ENCODE results near the gene AP1M1. TPM values are rescaled to one million over a fixed set of nuclear protein-coding genes. Genes with fewer than 3 reads are reported as not detected.

Gene AP1M1
- total RNA-seq, 4 donors from 2014 or later, result 52.0 to 83.0 (median 56.3) TPM

DNA sequence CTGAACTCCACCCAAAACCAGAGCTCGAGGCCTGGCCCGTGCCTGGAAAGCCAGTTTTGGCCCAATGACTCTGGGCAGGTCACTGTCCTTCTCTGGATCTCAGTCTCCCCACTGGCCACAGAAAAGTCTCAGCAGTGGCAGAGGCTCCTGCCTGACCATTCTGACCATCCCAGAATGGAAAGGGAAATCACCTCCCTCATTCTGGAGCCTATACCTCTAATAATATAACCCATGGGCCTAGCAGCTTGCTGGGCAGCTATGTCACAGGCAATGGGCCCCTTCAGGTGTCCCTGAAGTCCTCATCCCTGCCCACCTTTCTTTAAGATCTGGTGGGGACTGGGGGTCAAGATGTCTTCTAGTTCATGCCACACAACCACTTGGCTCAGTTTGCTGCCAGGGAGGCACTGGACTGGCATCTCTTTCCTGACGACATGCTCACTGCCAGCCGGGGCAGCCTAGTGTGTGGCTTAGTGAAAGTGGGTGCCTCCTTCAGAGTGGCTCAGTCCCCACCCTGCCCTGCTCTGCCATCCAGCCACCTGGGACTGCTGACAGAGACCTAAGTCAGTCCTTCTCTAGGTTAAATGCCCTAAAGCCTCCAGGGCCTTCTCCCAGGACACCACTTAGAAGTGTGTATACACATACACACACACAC is 62.6 kb downstream of the AP1M1 start:
- Histone ChIP-seq H3K27me3 (no peaks in the 10 kb centered on the region), H3K4me1 (peaks cover 14 to 24% of the 10 kb centered on the region in 2 donors), H3K9me3 (no peaks in the 10 kb centered on the region), H3K27ac (peak overlapping the region; percentile 25 to 95 (median 73)), H3K4me3 (replicated peaks in 1 of 3) (no peak overlapping the region), H3K36me3 (no peaks in the 10 kb centered on the region)
- TF ChIP-seq, protein P1, sequence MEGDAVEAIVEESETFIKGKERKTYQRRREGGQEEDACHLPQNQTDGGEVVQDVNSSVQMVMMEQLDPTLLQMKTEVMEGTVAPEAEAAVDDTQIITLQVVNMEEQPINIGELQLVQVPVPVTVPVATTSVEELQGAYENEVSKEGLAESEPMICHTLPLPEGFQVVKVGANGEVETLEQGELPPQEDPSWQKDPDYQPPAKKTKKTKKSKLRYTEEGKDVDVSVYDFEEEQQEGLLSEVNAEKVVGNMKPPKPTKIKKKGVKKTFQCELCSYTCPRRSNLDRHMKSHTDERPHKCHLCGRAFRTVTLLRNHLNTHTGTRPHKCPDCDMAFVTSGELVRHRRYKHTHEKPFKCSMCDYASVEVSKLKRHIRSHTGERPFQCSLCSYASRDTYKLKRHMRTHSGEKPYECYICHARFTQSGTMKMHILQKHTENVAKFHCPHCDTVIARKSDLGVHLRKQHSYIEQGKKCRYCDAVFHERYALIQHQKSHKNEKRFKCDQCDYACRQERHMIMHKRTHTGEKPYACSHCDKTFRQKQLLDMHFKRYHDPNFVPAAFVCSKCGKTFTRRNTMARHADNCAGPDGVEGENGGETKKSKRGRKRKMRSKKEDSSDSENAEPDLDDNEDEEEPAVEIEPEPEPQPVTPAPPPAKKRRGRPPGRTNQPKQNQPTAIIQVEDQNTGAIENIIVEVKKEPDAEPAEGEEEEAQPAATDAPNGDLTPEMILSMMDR (IDR thresholded peaks at IDR 0.05), result no peak
- no peak for TF ChIP-seq POLR2A (IDR thresholded peaks at IDR 0.05)
- no peak for DNase-seq
- intact Hi-C loops (cut with DNase I), result loop anchor here (10.0 kb wide), 1 partner anchor 55 kb away; no protein-coding TSS in a partner anchor
- WGBS, 2 donors, result 66 to 83% methylated on average over 2 to 4 of the region's 4 CpGs

DNA sequence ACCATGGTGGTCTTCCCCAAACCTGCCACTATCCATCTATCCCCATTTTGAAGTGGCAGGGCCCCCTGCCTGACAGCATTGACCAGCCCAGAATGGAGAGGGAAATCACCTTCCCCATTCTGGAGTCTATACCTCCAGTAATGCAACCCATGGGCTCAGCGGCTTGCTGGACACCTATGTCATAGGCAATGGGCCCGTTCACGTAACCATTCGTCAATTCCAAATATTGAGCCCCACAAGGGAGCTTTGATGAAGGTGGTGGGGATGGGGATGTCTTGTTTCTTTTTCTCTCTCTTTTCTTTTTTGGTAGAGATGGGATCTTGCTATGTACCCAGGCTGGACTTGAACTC is 63.1 kb downstream of the AP1M1 start:
- intact Hi-C loops (cut with DNase I), result loop anchor here (10.0 kb wide), 1 partner anchor 54 kb away; no protein-coding TSS in a partner anchor
- H3K27ac ChIP-seq, result peak overlapping the region in 1 of 3 donors; percentile 95
- no peak for DNase-seq
- H3K4me1 ChIP-seq, result peaks cover 14 to 24% of the 10 kb centered on the region in 2 donors
- no peak overlapping the region for H3K4me3 ChIP-seq (replicated peaks in 1 of 3)
- no peaks in the 10 kb centered on the region for H3K9me3 ChIP-seq
- TF ChIP-seq, protein P1 (IDR thresholded peaks at IDR 0.05), result no peak
- no peak for TF ChIP-seq POLR2A (IDR thresholded peaks at IDR 0.05)
- no peaks in the 10 kb centered on the region for H3K36me3 ChIP-seq
- WGBS, 2 donors, result 95 to 100% methylated on average over 4 of the region's 4 CpGs
- no peaks in the 10 kb centered on the region for H3K27me3 ChIP-seq

DNA sequence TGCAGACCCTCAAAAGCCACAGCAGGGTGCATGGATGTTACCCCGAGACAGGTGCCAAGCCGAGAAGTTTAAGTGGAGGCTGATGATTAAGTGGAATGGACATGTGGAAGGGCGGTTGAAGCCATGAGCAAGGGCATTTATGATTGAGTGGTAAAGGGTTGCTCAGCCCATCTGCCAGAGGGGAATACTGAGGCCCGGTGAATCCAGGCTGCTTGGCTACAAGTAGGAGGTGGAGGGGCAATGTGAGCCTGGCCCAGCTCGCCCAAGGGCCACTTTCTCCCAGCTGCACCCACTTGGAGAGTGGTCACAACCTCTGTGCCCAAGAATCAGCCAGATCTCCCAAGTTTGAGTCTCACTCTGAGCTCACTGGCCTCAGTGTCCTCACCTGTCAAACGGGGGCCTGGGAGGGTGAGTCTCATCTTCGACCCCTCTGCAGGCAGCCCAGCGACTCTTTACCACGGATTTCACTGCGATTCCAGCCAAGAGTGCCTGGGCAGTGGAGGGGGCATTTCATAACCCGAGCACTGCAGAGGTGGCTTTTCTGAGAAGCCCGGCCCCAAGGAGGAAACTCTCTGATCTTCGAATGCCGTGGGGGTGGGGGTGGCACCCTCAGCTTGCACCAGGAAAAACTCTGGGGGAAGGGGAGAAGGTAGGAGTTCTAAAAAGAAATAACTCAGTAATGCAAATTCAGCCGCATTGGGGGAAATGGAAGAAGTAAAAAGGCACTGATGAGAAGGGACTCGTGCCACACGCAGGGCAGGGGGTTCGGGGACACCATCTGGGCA is 64.1 kb downstream of the AP1M1 start:
- peaks cover 14 to 24% of the 10 kb centered on the region in 2 donors for H3K4me1 ChIP-seq
- H3K27ac ChIP-seq, result no peak overlapping the region
- no peak for DNase-seq
- no peaks in the 10 kb centered on the region for H3K9me3 ChIP-seq
- no peaks in the 10 kb centered on the region for H3K27me3 ChIP-seq
- intact Hi-C loops (cut with DNase I), result loop anchor here (10.0 kb wide), 1 partner anchor 53 kb away; no protein-coding TSS in a partner anchor
- WGBS, 2 donors, result 76 to 82% methylated on average over 15 to 18 of the region's 18 CpGs
- no peak for TF ChIP-seq POLR2A (IDR thresholded peaks at IDR 0.05)
- TF ChIP-seq, protein P1 (IDR thresholded peaks at IDR 0.05), result no peak
- no peak overlapping the region for H3K4me3 ChIP-seq (replicated peaks in 1 of 3)
- no peaks in the 10 kb centered on the region for H3K36me3 ChIP-seq

DNA sequence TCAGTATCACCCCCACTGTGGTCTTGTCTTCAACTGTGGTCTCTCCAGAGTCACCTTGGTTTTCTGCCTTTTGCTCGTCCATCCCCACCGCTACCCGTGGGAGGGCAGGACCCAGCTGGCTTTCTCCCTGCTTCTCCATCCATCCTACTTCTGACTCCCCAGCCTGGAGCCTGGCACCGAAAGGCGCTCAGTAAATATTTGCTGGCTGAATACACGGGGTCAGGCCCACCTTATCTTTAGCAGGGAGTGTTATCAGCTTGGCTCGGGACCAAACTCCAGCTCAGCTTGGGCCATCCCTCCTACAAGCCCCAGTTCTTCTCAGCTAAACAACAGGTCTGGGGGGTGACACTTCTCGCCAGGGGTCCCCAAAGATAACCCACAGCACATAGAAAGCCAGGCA is 64.9 kb downstream of the AP1M1 start:
- intact Hi-C loops (cut with DNase I), result loop anchor here (10.0 kb wide), 1 partner anchor 52 kb away; no protein-coding TSS in a partner anchor
- no peak for DNase-seq
- 71 to 79% methylated on average over 8 of the region's 8 CpGs for WGBS, 2 donors
- H3K9me3 ChIP-seq, result no peaks in the 10 kb centered on the region
- H3K4me1 ChIP-seq, result peaks cover 14 to 24% of the 10 kb centered on the region in 2 donors
- no peak overlapping the region for H3K4me3 ChIP-seq (replicated peaks in 1 of 3)
- TF ChIP-seq, protein P1 (IDR thresholded peaks at IDR 0.05), result no peak
- no peak for TF ChIP-seq POLR2A (IDR thresholded peaks at IDR 0.05)
- H3K36me3 ChIP-seq, result no peaks in the 10 kb centered on the region
- H3K27me3 ChIP-seq, result no peaks in the 10 kb centered on the region
- H3K27ac ChIP-seq, result no peak overlapping the region

All from thyroid gland (tissue), 4 donors.